ENCODE measurements around the gene THAP3.

DNA sequence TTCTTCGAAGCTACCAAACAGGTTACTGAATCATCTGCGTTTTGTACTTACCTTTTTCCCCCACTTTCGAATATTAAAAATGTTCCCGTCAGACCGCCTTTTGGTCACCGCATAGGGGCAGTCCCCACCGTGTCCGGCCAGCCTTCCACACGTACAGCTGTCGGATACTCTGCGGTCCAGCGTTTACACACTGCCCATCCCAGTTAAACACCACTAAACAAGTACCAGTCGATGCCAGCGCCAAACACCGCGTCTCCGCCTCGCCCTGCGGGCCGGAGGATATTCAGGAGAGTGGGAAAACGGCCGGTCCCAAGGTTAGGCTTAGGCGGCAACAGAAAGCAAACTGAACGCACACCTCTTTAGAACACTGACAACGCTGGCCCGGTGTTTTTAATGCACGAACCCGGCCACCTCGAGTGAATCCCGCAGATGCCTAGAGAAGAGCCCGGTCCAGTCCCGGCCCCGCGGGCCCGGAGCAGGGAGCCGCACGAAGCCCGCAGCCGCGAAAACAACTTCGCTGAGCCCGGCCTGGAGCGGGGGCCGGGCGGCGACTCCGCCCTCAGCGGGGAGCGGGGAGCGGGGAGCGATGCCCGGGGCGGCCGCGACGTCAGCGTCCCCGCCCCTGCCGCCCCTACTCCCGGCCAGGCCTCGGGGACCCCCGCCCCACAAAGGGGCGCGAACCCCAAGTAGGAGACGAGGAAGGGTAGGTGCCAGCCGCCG, 11.9 kb upstream of the THAP3 start:
- TF ChIP-seq JUND (IDR thresholded peaks at IDR 0.05; ENCODE audit: low read length) (no peak), TAF1 (IDR thresholded peaks at IDR 0.05; ENCODE audit: low read depth, low read length) (peak; percentile 42; the same call in 1 of the 2 replicates), TAF7 (optimal IDR thresholded peaks at IDR 0.05; ENCODE audit: borderline replicate concordance, low read depth, low read length) (no peak), CEBPB (IDR thresholded peaks at IDR 0.05; ENCODE audit: low read depth, low read length) (no peak), EZH2 (IDR thresholded peaks at IDR 0.05; ENCODE audit: low read depth, low read length, severe bottlenecking) (no peak), POLR2A (IDR thresholded peaks at IDR 0.05; ENCODE audit: control extremely low read depth in 1 of 2, low read depth in 2 of 2, low read length in 2 of 2) (no peak; a peak in 2 of 3 replicates)

All from H1 (cell line).